Prostate gland (tissue), 2 donors: ENCODE measurements around the gene DGKG. TPM values are rescaled to one million over a fixed set of nuclear protein-coding genes. Genes with fewer than 3 reads are reported as not detected.

Source experiments
- DNase-seq: peaks from one replicate; pipeline ENCODE4 v3.0.0-alpha.2; 2019; ENCODE audit warnings: low spot score
- H3K27ac ChIP-seq, 2 donors: fragments of 200-600 bp; sonication (generic); 2 replicates each; pipeline ENCODE4 v1.5.1; 2017 to 2019
- H3K27me3 ChIP-seq: fragments of 200-600 bp; sonication (generic); replicated peaks from 2 replicates; pipeline ENCODE4 v1.5.1; 2019; ENCODE audit not compliant: insufficient read depth
- H3K36me3 ChIP-seq, 2 donors: fragments of 200-600 bp; sonication (generic); 1 replicate in 1 of 2; 2 replicates in 1 of 2; pipeline versions ENCODE4 v1.5.1 to v1.8.1; 2017 to 2019
- H3K4me1 ChIP-seq: fragments of 200-600 bp; sonication (generic); replicated peaks from 2 replicates; pipeline ENCODE4 v1.5.1; 2019
- H3K4me3 ChIP-seq, 2 donors: fragments of 200-600 bp; sonication (generic); 2 replicates each; pipeline ENCODE4 v1.5.1; 2017 to 2019
- H3K9me3 ChIP-seq: fragments of 200-600 bp; sonication (generic); 2 replicates; pipeline ENCODE4 v1.5.1; 2017
- POLR2A ChIP-seq: fragments of 450-650 bp; IDR thresholded peaks from one replicate; pipeline ENCODE4 v1.6.1; 2016; ENCODE audit warnings: antibody characterized with exemption, mild to moderate bottlenecking
- POLR2AphosphoS5 ChIP-seq: sonication (generic); formaldehyde crosslinking; IDR thresholded peaks from one replicate; pipeline ENCODE4 v1.6.1; 2017; ENCODE audit warnings: antibody characterized with exemption
- WGBS: methylation state at CpG from one replicate; pipeline ENCODE4 v1.1.5; 2018; 5-methylcytosine and 5-hydroxymethylcytosine counted together
- intact Hi-C: fragments of 100-400 bp; cut with DNase I; formaldehyde crosslinking; loops from one replicate; pipeline ENCODE4 v1.14.2; 2022
- total RNA-seq, 2 donors: library from RNA; depleted of rRNA; stranded (reverse); fragments of >200 nt; gene quantifications; one replicate each; pipeline ENCODE4 v1.1.0, GENCODE V29; 2016
- TF ChIP-seq, protein P1 (sequence below), 4 experiments: fragments of 200-600 bp in 2 of 4; fragments of 450-650 bp in 2 of 4; sonication (generic) in 2 of 4; IDR thresholded peaks; 1 replicate in 3 of 4; 2 replicates in 1 of 4; pipeline ENCODE4 v1.5.1; 2016 to 2019; ENCODE audit warnings: antibody characterized with exemption in 4 of 4, mild to moderate bottlenecking in 2 of 4, moderate library complexity in 2 of 4

The DGKG gene
- total RNA-seq, 2 donors from 2014 or later, result 1.2 to 2.2 TPM

GRCh38 chr3:186144257-186144656 is 217.8 kb downstream of the DGKG start:
- Histone ChIP-seq H3K9me3 (no peaks in the 10 kb centered on the region), H3K4me1 (no peaks in the 10 kb centered on the region), H3K4me3 (no peak overlapping the region), H3K36me3 (no peaks in the 10 kb centered on the region), H3K27ac (no peak overlapping the region), H3K27me3 (no peaks in the 10 kb centered on the region)
- intact Hi-C loops, result no loop called here
- no peak for TF ChIP-seq POLR2AphosphoS5
- TF ChIP-seq, protein P1, sequence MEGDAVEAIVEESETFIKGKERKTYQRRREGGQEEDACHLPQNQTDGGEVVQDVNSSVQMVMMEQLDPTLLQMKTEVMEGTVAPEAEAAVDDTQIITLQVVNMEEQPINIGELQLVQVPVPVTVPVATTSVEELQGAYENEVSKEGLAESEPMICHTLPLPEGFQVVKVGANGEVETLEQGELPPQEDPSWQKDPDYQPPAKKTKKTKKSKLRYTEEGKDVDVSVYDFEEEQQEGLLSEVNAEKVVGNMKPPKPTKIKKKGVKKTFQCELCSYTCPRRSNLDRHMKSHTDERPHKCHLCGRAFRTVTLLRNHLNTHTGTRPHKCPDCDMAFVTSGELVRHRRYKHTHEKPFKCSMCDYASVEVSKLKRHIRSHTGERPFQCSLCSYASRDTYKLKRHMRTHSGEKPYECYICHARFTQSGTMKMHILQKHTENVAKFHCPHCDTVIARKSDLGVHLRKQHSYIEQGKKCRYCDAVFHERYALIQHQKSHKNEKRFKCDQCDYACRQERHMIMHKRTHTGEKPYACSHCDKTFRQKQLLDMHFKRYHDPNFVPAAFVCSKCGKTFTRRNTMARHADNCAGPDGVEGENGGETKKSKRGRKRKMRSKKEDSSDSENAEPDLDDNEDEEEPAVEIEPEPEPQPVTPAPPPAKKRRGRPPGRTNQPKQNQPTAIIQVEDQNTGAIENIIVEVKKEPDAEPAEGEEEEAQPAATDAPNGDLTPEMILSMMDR (IDR thresholded peaks at IDR 0.05), result no peak
- no peak for TF ChIP-seq POLR2A
- 91% methylated on average over 5 of the region's 5 CpGs for WGBS
- no peak for DNase-seq

DNA sequence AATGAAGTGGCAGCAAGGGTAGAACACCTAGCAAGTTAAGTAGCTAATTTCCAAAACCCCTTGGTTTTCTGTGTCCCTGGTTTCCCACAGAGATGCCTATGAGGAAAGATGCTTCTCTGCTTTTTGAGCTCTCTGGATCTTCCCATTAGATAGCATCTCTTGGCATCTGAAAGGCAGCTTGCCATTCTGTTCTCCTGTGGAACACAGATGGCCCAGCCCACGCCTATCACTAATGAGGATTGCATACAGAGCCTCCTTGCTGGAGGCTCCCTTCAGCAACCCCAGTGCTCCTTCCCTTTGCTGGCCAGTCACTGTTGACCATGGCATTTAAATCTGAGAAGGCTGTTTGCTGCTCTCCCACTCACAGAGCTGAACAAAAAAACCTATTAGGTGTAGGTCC is 218.8 kb downstream of the DGKG start:
- no peak for DNase-seq
- Histone ChIP-seq H3K4me3 (no peak overlapping the region), H3K4me1 (no peaks in the 10 kb centered on the region), H3K27ac (no peak overlapping the region), H3K27me3 (no peaks in the 10 kb centered on the region), H3K36me3 (no peaks in the 10 kb centered on the region), H3K9me3 (no peaks in the 10 kb centered on the region)
- WGBS, result 78% methylated on average over 1 of the region's 1 CpG
- TF ChIP-seq POLR2A (no peak), POLR2AphosphoS5 (no peak)
- TF ChIP-seq, protein P1 (IDR thresholded peaks at IDR 0.05), result no peak
- intact Hi-C loops, result no loop called here

DNA sequence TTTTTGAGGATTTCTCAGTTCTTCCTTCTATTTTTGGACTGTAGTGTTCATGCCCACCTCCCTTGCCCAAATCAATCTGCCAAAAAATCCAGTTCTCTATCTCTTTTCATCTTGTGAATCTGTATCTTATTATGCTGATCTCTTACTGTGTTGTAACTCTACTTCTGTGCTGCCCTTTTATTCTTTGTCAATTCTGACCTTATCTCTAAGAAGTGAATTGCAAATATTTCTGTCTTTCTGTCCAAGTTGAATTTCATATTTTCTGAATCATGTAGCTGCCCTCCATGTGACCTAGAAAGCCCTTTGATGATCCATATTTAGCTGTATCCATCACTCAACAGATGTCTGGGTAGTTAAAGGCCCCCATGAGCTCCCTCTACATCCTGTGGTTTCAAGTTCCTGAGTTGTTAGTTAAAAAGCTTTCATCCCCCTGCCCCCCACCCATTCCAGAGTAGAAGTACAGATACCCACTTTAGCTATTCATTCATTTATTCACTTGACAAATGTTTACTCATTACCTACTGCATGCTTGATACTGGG is 219.6 kb downstream of the DGKG start:
- no peaks in the 10 kb centered on the region for H3K36me3 ChIP-seq
- no peak overlapping the region for H3K27ac ChIP-seq
- intact Hi-C loops, result no loop called here
- H3K4me3 ChIP-seq, result no peak overlapping the region
- no peaks in the 10 kb centered on the region for H3K4me1 ChIP-seq
- TF ChIP-seq POLR2A (no peak), POLR2AphosphoS5 (no peak)
- TF ChIP-seq, protein P1 (IDR thresholded peaks at IDR 0.05), result no peak
- no peak for DNase-seq
- H3K9me3 ChIP-seq, result no peaks in the 10 kb centered on the region
- H3K27me3 ChIP-seq, result no peaks in the 10 kb centered on the region

GRCh38 chr3:186141790-186142189 is 220.2 kb downstream of the DGKG start:
- TF ChIP-seq POLR2AphosphoS5 (no peak), POLR2A (no peak)
- TF ChIP-seq, protein P1 (IDR thresholded peaks at IDR 0.05), result no peak
- no peaks in the 10 kb centered on the region for H3K4me1 ChIP-seq
- no peak overlapping the region for H3K27ac ChIP-seq
- DNase-seq, result no peak
- H3K27me3 ChIP-seq, result no peaks in the 10 kb centered on the region
- H3K36me3 ChIP-seq, result no peaks in the 10 kb centered on the region
- 71% methylated on average over 2 of the region's 2 CpGs for WGBS
- H3K4me3 ChIP-seq, result no peak overlapping the region
- H3K9me3 ChIP-seq, result no peaks in the 10 kb centered on the region
- intact Hi-C loops, result no loop called here

DNA sequence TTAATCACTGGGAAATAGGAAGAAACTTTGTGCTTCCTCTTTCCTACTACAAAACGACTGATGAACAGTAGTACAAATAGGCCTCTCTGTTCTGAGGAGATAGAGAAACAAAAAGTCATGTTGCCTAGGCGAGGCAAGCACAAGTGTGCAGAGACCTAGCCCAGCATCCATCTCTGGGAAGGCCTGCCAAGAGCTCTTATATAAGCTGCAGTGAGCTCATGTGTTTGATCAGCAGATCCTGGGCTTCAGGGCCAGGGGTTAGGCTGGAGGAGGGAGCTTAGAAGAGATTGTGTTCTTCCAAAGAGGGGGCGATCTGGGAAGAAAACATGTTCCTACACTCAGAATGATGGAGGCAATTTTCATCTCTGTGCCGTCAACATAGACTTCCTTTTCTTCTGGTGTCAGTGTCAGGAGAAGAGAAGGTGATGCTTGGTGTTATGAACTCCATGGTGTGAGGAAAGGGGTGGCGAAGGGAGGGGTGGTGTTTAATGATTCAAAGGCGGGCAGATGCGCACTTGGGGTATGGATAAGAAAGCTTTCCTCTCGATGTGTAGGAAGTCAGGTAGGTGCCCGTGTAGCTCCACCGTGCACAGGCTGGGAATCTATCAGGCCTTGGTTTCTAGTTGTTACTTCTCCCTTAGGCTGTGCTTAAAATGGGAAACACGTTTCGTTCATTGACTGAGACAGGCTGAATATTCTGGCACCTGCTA is 223.6 kb downstream of the DGKG start:
- Histone ChIP-seq H3K27ac (no peak overlapping the region), H3K9me3 (no peaks in the 10 kb centered on the region), H3K4me3 (no peak overlapping the region), H3K36me3 (no peaks in the 10 kb centered on the region), H3K27me3 (no peaks in the 10 kb centered on the region), H3K4me1 (no peaks in the 10 kb centered on the region)
- DNase-seq, result no peak
- no peak for TF ChIP-seq POLR2A
- intact Hi-C loops, result no loop called here
- WGBS, result 85% methylated on average over 12 of the region's 12 CpGs
